ENCODE results near the gene C2orf78. TPM values are rescaled to one million over a fixed set of nuclear protein-coding genes. Genes with fewer than 3 reads are reported as not detected.
A peak's percentile ranks its signal among the peaks of the same experiment; 100 is the strongest.
"Not testable (repeated sequence)": the region's sequence is repeated elsewhere in the genome, so short reads cannot be mapped to it uniquely, and the experiment has no call there.

C2orf78 gene
- total and polyA plus RNA-seq, 3 experiments from 2014 or later = not detected

DNA sequence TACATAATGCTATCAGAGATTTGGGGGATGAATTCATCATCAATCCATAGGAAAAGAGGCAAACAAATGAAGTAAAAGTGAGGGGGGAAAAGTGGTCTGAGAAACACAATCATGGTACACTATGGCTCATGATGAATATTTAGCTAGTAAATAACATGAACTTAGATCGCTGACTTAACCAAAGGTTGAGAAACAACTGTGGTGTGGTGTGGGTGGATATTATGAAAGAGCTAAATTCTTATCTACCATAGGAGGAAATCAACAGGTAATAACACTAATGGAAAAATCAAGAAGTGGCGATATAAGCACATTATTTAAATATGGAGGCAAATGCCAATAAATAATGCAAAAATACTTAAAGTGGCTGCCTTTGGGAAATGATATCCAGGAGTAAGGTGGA, 34.7 kb upstream of the C2orf78 start:
- no peak for DNase-seq
- H3K27ac Mint-ChIP-seq = peak overlapping the region in 2 of 8 donors; percentile 4 to 52
- H3K4me1 Mint-ChIP-seq = no peaks in the 10 kb centered on the region
- ChIA-PET CTCF (no interaction called here), POLR2A (no interaction called here)
- Histone ChIP-seq H3K27me3 (ENCODE audit: insufficient read depth, low read length, poor library complexity, severe bottlenecking) (no peaks in the 10 kb centered on the region), H3K4me1 (ENCODE audit: insufficient read depth, low read length) (no peaks in the 10 kb centered on the region), H3K9me3 (ENCODE audit: low read length) (no peaks in the 10 kb centered on the region), H3K4me3 (ENCODE audit: low read length) (no peak overlapping the region), H3K36me3 (ENCODE audit: insufficient read depth, low read length) (peaks cover 9% of the 10 kb centered on the region), H3K27ac (ENCODE audit: low read depth, low read length) (no peak overlapping the region)
- H3K36me3 Mint-ChIP-seq = peaks cover 13 to 71% (median 19%) of the 10 kb centered on the region in 3 donors
- peaks cover 0 to 1% (median 0%) of the 10 kb centered on the region in 5 donors for H3K9me3 Mint-ChIP-seq
- H3K27me3 Mint-ChIP-seq = no peaks in the 10 kb centered on the region
- H3K4me3 Mint-ChIP-seq = no peak overlapping the region

DNA sequence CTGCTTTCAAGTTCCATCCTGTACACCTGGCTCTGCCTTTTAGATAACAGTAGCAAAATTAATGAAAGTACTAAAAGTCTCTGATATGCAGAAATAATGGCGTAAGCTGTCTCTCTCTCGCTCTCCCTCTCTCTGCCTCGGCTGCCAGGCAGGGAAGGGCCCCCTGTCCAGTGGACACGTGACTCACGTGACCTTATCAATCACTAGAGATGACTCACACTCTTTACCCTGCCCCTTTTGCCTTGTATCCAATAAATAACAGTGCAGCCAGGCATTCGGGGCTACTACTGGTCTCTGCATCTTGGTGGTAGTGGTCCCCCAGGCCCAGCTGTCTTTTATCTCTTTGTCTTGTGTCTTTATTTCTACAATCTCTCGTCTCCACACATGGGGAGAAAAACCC, 29.7 kb upstream of the C2orf78 start:
- H3K4me1 Mint-ChIP-seq; H3K9me3 ChIP-seq (ENCODE audit: low read length); H3K4me1 ChIP-seq (ENCODE audit: insufficient read depth, low read length); H3K27me3 Mint-ChIP-seq; POLR2A ChIA-PET; H3K4me3 Mint-ChIP-seq; H3K27me3 ChIP-seq (ENCODE audit: insufficient read depth, low read length, poor library complexity, severe bottlenecking); H3K9me3 Mint-ChIP-seq; DNase-seq; H3K27ac Mint-ChIP-seq; CTCF ChIA-PET; H3K4me3 ChIP-seq (ENCODE audit: low read length); H3K27ac ChIP-seq (ENCODE audit: low read depth, low read length): not testable (repeated sequence)
- peaks cover 0 to 71% (median 13%) of the 10 kb centered on the region in 3 donors for H3K36me3 Mint-ChIP-seq
- H3K36me3 ChIP-seq (ENCODE audit: insufficient read depth, low read length) = peaks cover 10% of the 10 kb centered on the region

DNA sequence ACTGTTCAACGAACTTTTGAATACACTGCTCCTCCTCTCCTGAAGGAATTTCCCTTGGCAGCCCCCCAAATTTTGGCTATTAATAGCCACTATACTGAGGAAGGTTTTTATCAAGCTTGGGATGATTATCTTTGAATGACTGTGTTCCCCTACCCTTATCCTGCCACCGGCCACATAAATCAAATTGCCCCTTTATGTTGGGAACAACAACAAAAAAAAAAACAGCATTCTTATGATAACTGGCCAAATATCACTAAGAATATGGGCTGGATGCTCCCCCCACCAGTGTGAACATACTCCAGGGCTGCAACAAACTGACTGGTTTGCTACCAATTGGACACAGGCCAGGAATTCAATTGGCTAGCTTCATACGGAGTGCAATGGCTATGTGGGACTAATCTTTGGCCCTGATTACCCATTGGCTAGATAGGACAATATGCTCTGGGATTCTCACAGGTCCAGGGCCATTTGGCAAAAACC, 24.7 kb upstream of the C2orf78 start:
- Histone ChIP-seq H3K9me3 (ENCODE audit: low read length) (no peaks in the 10 kb centered on the region), H3K36me3 (ENCODE audit: insufficient read depth, low read length) (peaks cover 16% of the 10 kb centered on the region), H3K27me3 (ENCODE audit: insufficient read depth, low read length, poor library complexity, severe bottlenecking) (no peaks in the 10 kb centered on the region), H3K4me1 (ENCODE audit: insufficient read depth, low read length) (no peaks in the 10 kb centered on the region), H3K27ac (ENCODE audit: low read depth, low read length) (no peak overlapping the region), H3K4me3 (ENCODE audit: low read length) (no peak overlapping the region)
- no peaks in the 10 kb centered on the region for H3K4me1 Mint-ChIP-seq
- no peak overlapping the region for H3K4me3 Mint-ChIP-seq
- H3K36me3 Mint-ChIP-seq = peaks cover 5 to 84% (median 21%) of the 10 kb centered on the region in 3 donors
- CTCF ChIA-PET = no interaction called here
- POLR2A ChIA-PET = no interaction called here
- H3K27me3 Mint-ChIP-seq = no peaks in the 10 kb centered on the region
- peak overlapping the region in 2 of 8 donors; percentile 17 to 26 for H3K27ac Mint-ChIP-seq
- H3K9me3 Mint-ChIP-seq = peaks cover 0 to 2% (median 0%) of the 10 kb centered on the region in 5 donors
- DNase-seq = no peak

DNA sequence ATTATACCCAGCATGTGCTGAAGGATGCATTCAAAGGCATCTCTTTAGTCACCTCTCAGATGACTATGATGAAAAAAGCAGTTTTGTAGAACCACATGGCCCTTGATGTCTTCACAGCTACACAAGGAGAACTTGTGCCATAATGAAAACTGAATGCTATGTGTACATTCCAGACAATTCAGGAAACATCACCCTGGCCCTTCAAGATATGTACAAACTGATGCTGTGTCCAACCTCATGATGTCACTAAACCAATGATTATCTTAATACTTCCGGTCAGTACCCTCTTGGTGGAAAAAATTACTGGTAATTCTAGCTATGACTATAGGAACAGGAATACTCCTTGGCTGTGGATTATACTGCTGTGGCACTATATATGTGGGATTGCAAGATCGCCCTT, 24.1 kb upstream of the C2orf78 start:
- Mint-ChIP-seq H3K36me3 (peaks cover 5 to 85% (median 18%) of the 10 kb centered on the region in 3 donors), H3K4me3 (no peak overlapping the region), H3K4me1 (no peaks in the 10 kb centered on the region), H3K27ac (no peak overlapping the region), H3K27me3 (no peaks in the 10 kb centered on the region), H3K9me3 (no peaks in the 10 kb centered on the region)
- no peak for DNase-seq
- H3K4me3 ChIP-seq (ENCODE audit: low read length) = no peak overlapping the region
- ChIA-PET CTCF (no interaction called here), POLR2A (no interaction called here)
- H3K27me3 ChIP-seq (ENCODE audit: insufficient read depth, low read length, poor library complexity, severe bottlenecking) = no peaks in the 10 kb centered on the region
- H3K4me1 ChIP-seq (ENCODE audit: insufficient read depth, low read length) = no peaks in the 10 kb centered on the region
- peaks cover 22% of the 10 kb centered on the region for H3K36me3 ChIP-seq (ENCODE audit: insufficient read depth, low read length)
- no peak overlapping the region for H3K27ac ChIP-seq (ENCODE audit: low read depth, low read length)
- no peaks in the 10 kb centered on the region for H3K9me3 ChIP-seq (ENCODE audit: low read length)

DNA sequence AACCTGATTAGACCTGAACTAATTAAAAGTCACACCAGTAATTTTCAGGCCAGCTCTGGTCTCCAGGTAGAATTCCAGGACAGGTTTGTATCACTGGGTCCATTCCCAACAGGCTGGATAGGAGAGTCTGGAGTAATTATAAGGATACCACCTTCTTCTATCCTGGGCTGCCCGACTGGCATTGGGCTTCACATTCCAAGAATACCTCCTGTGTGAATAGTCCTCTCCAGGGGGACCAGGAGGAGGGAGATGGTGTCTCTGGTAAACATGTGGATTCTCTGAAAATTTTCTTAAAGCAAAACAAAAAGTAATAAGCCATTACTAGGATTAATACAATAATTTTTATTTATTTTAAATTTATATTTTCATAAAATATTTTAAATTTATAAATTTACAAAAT, 21.4 kb upstream of the C2orf78 start:
- Mint-ChIP-seq H3K36me3 (peaks cover 5 to 90% (median 24%) of the 10 kb centered on the region in 3 donors), H3K9me3 (no peaks in the 10 kb centered on the region), H3K27me3 (no peaks in the 10 kb centered on the region), H3K4me1 (peaks cover 0 to 2% (median 2%) of the 10 kb centered on the region in 3 donors), H3K4me3 (no peak overlapping the region), H3K27ac (no peak overlapping the region)
- no peaks in the 10 kb centered on the region for H3K27me3 ChIP-seq (ENCODE audit: insufficient read depth, low read length, poor library complexity, severe bottlenecking)
- no peaks in the 10 kb centered on the region for H3K9me3 ChIP-seq (ENCODE audit: low read length)
- CTCF ChIA-PET = no interaction called here
- H3K36me3 ChIP-seq (ENCODE audit: insufficient read depth, low read length) = peaks cover 37% of the 10 kb centered on the region
- POLR2A ChIA-PET = no interaction called here
- H3K27ac ChIP-seq (ENCODE audit: low read depth, low read length) = no peak overlapping the region
- no peak for DNase-seq
- no peaks in the 10 kb centered on the region for H3K4me1 ChIP-seq (ENCODE audit: insufficient read depth, low read length)
- no peak overlapping the region for H3K4me3 ChIP-seq (ENCODE audit: low read length)

DNA sequence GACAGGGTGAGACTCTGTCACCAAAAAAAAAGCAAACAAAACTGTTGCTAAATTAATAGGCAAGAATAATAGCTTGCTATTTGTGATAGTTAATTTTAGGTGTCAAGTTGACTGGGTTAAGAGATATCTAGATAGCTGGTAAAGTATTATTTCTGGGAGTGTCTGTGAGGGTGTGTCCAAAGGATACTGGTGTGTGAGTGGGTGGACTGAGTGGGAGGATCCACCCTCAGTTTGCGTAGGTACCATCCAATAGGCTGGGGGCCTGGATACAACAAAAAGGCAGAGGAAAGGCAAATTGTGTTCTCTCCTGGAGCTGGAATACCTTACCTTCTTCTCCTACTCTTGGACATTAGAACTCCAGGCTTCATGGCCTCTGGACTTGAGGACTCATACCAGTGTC, 19.0 kb upstream of the C2orf78 start:
- Histone ChIP-seq H3K27me3 (ENCODE audit: insufficient read depth, low read length, poor library complexity, severe bottlenecking) (no peaks in the 10 kb centered on the region), H3K4me3 (ENCODE audit: low read length) (no peak overlapping the region), H3K4me1 (ENCODE audit: insufficient read depth, low read length) (no peaks in the 10 kb centered on the region), H3K36me3 (ENCODE audit: insufficient read depth, low read length) (peaks cover 43% of the 10 kb centered on the region), H3K9me3 (ENCODE audit: low read length) (no peaks in the 10 kb centered on the region), H3K27ac (ENCODE audit: low read depth, low read length) (no peak overlapping the region)
- Mint-ChIP-seq H3K27me3 (no peaks in the 10 kb centered on the region), H3K4me3 (peak overlapping the region in 1 of 7 donors; percentile 56), H3K9me3 (no peaks in the 10 kb centered on the region), H3K27ac (peak overlapping the region in 1 of 8 donors; percentile 38), H3K4me1 (peaks cover 10 to 20% (median 15%) of the 10 kb centered on the region in 3 donors), H3K36me3 (peaks cover 3 to 89% (median 25%) of the 10 kb centered on the region in 3 donors)
- ChIA-PET POLR2A (no interaction called here), CTCF (no interaction called here)
- no peak for DNase-seq

DNA sequence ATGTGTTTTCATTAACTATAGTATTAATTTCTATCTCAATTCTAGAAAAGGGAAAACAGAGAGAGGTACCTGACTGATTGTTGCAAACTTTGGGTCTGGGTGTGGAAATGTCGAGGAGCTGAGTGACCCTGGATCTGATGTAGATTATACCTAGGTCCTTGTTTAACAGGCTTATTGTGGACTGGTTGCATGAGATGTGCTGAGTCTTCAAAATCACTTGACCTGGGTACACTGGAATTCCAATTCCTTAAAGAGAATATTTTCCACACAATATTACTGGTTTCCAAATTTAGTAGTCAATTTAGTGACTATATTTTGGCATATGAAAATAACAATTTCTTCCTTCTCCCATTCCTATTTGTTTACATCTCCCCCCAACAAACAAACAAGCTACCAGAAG, 17.6 kb upstream of the C2orf78 start:
- no peak overlapping the region for H3K4me3 ChIP-seq (ENCODE audit: low read length)
- CTCF ChIA-PET = no interaction called here
- Mint-ChIP-seq H3K36me3 (peaks cover 5 to 88% (median 29%) of the 10 kb centered on the region in 3 donors), H3K27ac (no peak overlapping the region), H3K4me1 (peaks cover 19 to 29% (median 24%) of the 10 kb centered on the region in 3 donors), H3K4me3 (no peak overlapping the region), H3K9me3 (no peaks in the 10 kb centered on the region), H3K27me3 (no peaks in the 10 kb centered on the region)
- no peak overlapping the region for H3K27ac ChIP-seq (ENCODE audit: low read depth, low read length)
- H3K36me3 ChIP-seq (ENCODE audit: insufficient read depth, low read length) = peaks cover 39% of the 10 kb centered on the region
- H3K27me3 ChIP-seq (ENCODE audit: insufficient read depth, low read length, poor library complexity, severe bottlenecking) = no peaks in the 10 kb centered on the region
- no peaks in the 10 kb centered on the region for H3K9me3 ChIP-seq (ENCODE audit: low read length)
- no peaks in the 10 kb centered on the region for H3K4me1 ChIP-seq (ENCODE audit: insufficient read depth, low read length)
- POLR2A ChIA-PET = no interaction called here
- no peak for DNase-seq

DNA sequence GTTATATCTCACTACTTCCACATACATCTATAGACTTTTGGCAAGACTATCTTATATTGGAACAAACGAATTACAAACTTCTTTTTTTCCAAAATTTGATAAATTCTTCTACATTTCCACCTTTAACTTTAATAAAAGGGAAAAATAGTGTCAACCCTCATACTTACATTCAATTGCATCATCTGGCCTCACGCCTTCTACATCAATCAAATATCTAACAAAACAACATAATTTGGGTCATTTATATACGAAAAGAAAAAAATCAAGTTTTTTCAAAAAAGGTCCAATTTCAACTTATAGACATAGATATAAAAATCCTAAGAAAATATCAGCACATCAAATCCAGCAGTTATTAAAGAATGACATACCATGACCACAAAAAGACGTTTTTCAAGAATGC, 17.0 kb upstream of the C2orf78 start:
- peaks cover 21 to 30% (median 25%) of the 10 kb centered on the region in 3 donors for H3K4me1 Mint-ChIP-seq
- Histone ChIP-seq H3K36me3 (ENCODE audit: insufficient read depth, low read length) (peaks cover 39% of the 10 kb centered on the region), H3K27ac (ENCODE audit: low read depth, low read length) (no peak overlapping the region), H3K9me3 (ENCODE audit: low read length) (no peaks in the 10 kb centered on the region), H3K4me1 (ENCODE audit: insufficient read depth, low read length) (no peaks in the 10 kb centered on the region), H3K27me3 (ENCODE audit: insufficient read depth, low read length, poor library complexity, severe bottlenecking) (no peaks in the 10 kb centered on the region), H3K4me3 (ENCODE audit: low read length) (no peak overlapping the region)
- peak overlapping the region in 1 of 8 donors; percentile 34 for H3K27ac Mint-ChIP-seq
- POLR2A ChIA-PET = no interaction called here
- H3K4me3 Mint-ChIP-seq = no peak overlapping the region
- CTCF ChIA-PET = no interaction called here
- H3K9me3 Mint-ChIP-seq = no peaks in the 10 kb centered on the region
- H3K36me3 Mint-ChIP-seq = peaks cover 6 to 86% (median 30%) of the 10 kb centered on the region in 3 donors
- no peaks in the 10 kb centered on the region for H3K27me3 Mint-ChIP-seq
- DNase-seq = no peak

DNA sequence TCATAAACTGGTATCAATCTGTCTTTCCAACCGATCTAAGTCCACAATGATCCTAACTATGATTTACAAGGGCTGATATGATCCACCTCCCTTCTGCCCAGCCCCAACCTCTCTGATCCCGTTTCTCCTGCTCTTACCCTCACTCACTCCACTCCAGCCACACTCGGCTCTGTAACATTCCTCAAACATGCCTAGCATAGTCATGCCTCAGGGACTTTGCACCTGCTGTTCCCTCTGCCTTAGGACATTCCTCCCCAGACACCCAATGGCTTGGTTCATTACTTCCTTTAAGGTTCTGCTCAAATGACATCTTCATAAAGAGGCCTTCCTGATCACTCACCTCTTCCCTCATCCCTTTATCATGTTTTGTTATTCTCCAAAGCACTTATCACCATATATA, 13.3 kb upstream of the C2orf78 start:
- no peak overlapping the region for H3K27ac ChIP-seq (ENCODE audit: low read depth, low read length)
- DNase-seq = no peak
- H3K27me3 ChIP-seq (ENCODE audit: insufficient read depth, low read length, poor library complexity, severe bottlenecking) = no peaks in the 10 kb centered on the region
- H3K4me3 ChIP-seq (ENCODE audit: low read length) = no peak overlapping the region
- H3K4me1 ChIP-seq (ENCODE audit: insufficient read depth, low read length) = no peaks in the 10 kb centered on the region
- ChIA-PET POLR2A (no interaction called here), CTCF (no interaction called here)
- H3K9me3 ChIP-seq (ENCODE audit: low read length) = no peaks in the 10 kb centered on the region
- peak overlapping the region in 2 of 8 donors; percentile 24 to 50 for H3K27ac Mint-ChIP-seq
- H3K36me3 Mint-ChIP-seq = peaks cover 17 to 82% (median 43%) of the 10 kb centered on the region in 3 donors
- H3K4me1 Mint-ChIP-seq = peaks cover 34 to 55% (median 46%) of the 10 kb centered on the region in 3 donors
- no peak overlapping the region for H3K4me3 Mint-ChIP-seq
- no peaks in the 10 kb centered on the region for H3K27me3 Mint-ChIP-seq
- H3K36me3 ChIP-seq (ENCODE audit: insufficient read depth, low read length) = peaks cover 47% of the 10 kb centered on the region
- no peaks in the 10 kb centered on the region for H3K9me3 Mint-ChIP-seq

Measured in CD8-positive, alpha-beta memory T cell (primary cell).